Upper lobe of left lung (tissue), 4 donors: ENCODE measurements around the gene SUSD2.

Experiments used
- EP300 ChIP-seq, 4 donors: sonication (generic); formaldehyde crosslinking; IDR thresholded peaks; one replicate each; pipeline ENCODE4 v1.5.1; 2017; ENCODE audit warnings: antibody characterized with exemption in 4 of 4, control low read depth in 2 of 4
- POLR2A ChIP-seq, 4 donors: fragments of 450-650 bp; IDR thresholded peaks; one replicate each; pipeline ENCODE4 v1.5.1; 2016 to 2017; ENCODE audit warnings: antibody characterized with exemption in 4 of 4, mild to moderate bottlenecking in 2 of 4
- POLR2AphosphoS5 ChIP-seq, 2 donors: sonication (generic); formaldehyde crosslinking; IDR thresholded peaks; one replicate each; pipeline ENCODE4 v1.5.1; 2017; ENCODE audit warnings: antibody characterized with exemption in 2 of 2
- TF ChIP-seq, protein P1 (sequence below), 6 experiments: fragments of 450-650 bp in 4 of 6; fragments of 200-600 bp in 2 of 6; sonication (generic) in 2 of 6; IDR thresholded peaks; one replicate each; pipeline ENCODE4 v1.5.1; 2016 to 2019; ENCODE audit warnings: antibody characterized with exemption in 6 of 6

DNA sequence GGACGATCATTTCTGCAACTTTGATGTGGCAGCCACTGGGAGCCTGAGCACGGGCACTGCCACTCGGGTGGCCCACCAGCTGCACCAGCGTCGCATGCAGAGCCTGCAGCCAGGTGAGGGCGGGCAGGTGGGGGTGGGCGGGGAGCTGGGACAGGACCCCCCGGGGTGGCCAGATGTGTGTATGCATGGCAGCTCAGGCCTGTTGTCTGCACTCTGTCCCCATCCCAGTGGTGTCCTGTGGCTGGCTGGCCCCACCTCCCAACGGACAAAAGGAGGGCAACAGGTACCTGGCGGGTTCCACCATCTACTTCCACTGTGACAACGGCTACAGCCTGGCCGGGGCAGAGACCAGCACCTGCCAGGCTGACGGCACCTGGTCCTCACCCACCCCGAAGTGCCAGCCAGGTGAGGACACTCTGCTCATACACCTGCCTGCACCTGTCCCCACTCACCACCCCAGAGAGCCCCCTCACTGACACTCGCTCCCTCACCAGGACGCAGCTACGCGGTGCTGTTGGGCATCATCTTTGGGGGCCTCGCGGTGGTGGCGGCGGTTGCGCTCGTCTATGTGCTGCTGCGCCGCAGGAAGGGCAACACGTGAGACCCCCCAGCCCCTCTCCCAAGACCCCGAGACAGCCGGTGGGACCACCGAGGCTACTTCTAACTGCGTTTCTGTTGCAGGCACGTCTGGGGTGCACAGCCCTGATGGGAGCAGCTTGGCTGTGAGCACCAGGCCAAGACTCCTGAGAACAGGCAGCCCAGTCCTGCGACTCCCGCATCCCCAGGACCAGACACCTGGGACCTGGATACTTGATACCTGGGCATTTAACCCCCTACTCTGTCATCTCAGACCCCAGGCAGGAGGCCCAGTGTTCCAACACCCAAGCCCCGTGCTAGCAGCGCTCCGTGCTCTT is 6.7 kb downstream of the SUSD2 start:
- TF ChIP-seq, protein P1, sequence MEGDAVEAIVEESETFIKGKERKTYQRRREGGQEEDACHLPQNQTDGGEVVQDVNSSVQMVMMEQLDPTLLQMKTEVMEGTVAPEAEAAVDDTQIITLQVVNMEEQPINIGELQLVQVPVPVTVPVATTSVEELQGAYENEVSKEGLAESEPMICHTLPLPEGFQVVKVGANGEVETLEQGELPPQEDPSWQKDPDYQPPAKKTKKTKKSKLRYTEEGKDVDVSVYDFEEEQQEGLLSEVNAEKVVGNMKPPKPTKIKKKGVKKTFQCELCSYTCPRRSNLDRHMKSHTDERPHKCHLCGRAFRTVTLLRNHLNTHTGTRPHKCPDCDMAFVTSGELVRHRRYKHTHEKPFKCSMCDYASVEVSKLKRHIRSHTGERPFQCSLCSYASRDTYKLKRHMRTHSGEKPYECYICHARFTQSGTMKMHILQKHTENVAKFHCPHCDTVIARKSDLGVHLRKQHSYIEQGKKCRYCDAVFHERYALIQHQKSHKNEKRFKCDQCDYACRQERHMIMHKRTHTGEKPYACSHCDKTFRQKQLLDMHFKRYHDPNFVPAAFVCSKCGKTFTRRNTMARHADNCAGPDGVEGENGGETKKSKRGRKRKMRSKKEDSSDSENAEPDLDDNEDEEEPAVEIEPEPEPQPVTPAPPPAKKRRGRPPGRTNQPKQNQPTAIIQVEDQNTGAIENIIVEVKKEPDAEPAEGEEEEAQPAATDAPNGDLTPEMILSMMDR (IDR thresholded peaks at IDR 0.05): no peak
- no peak for TF ChIP-seq EP300 (IDR thresholded peaks at IDR 0.05)
- no peak for TF ChIP-seq POLR2A (IDR thresholded peaks at IDR 0.05)
- no peak for TF ChIP-seq POLR2AphosphoS5 (IDR thresholded peaks at IDR 0.05)
